Endothelial cell of hepatic sinusoid (primary cell): ENCODE data around the gene ELMO3.

Experiments
- in situ Hi-C: cut with HindIII; loops from 2 replicates; pipeline ENCODE4 v1.10.0; 2017; ENCODE audit warnings: low sequenced_read_pairs

Gene ELMO3

GRCh38 chr16:67252609-67253497 lies 53.9 kb downstream of the ELMO3 start:
- in situ Hi-C loops, result no loop called here
